A673 (cell line): ENCODE data around the gene RAN. TPM values are rescaled to one million over a fixed set of nuclear protein-coding genes. Genes with fewer than 3 reads are reported as not detected.

Experiments
- BruUV-seq: library from RNA; stranded (reverse); fragments of 400-500 nt; replicated peaks from 2 replicates; lab custom pipeline; 2021; lab: Mats Ljungman, UMichigan
- CTCF ChIA-PET: fragments of 300-600 bp; sonication (Branson Sonifier 250); formaldehyde crosslinking; loops from one replicate; lab custom pipeline; 2022; ENCODE audit warnings: antibody characterized with exemption; lab: Charles Lee
- POLR2A ChIA-PET: fragments of 300-600 bp; sonication (Branson Sonifier 250); formaldehyde crosslinking; loops from one replicate; lab custom pipeline; 2022; ENCODE audit warnings: antibody characterized with exemption; ENCODE audit not compliant: low non-redundant PET; lab: Charles Lee
- DNase-seq: peaks from one replicate; pipeline ENCODE4 v3.0.0-alpha.2; 2015; ENCODE audit warnings: low spot score
- H3K27ac ChIP-seq: fragments of 200-600 bp; sonication (generic); 2 replicates; pipeline ENCODE4 v1.5.1; 2016; ENCODE audit warnings: mixed run types, low read depth, mild to moderate bottlenecking, mixed read lengths, antibody characterized with exemption, low read length; ENCODE audit not compliant: poor library complexity, severe bottlenecking
- H3K27me3 ChIP-seq: fragments of 200-600 bp; sonication (generic); replicated peaks from 2 replicates; pipeline ENCODE4 v1.6.1; 2017; ENCODE audit warnings: mixed run types, low read depth, mild to moderate bottlenecking, mixed read lengths, antibody characterized with exemption, low read length; ENCODE audit not compliant: insufficient read depth, poor library complexity
- H3K36me3 ChIP-seq: fragments of 200-600 bp; sonication (generic); 2 replicates; pipeline ENCODE4 v1.6.1; 2016; ENCODE audit warnings: mixed run types, mild to moderate bottlenecking, mixed read lengths, antibody characterized with exemption, low read length; ENCODE audit not compliant: insufficient read depth, poor library complexity, severe bottlenecking
- H3K4me1 ChIP-seq: fragments of 200-600 bp; sonication (generic); 2 replicates; pipeline ENCODE4 v1.6.1; 2017; ENCODE audit warnings: mixed run types, mild to moderate bottlenecking, mixed read lengths, antibody characterized with exemption, low read length; ENCODE audit not compliant: insufficient read depth, poor library complexity, severe bottlenecking
- H3K4me3 ChIP-seq: fragments of 200-600 bp; sonication (generic); 2 replicates; pipeline ENCODE4 v1.5.1; 2016; ENCODE audit warnings: low read depth, mixed run types, mild to moderate bottlenecking, mixed read lengths, low read length; ENCODE audit not compliant: poor library complexity, severe bottlenecking
- H3K9me3 ChIP-seq: fragments of 200-600 bp; sonication (generic); 2 replicates; pipeline ENCODE4 v1.6.1; 2016; ENCODE audit warnings: mixed run types, low read depth, mild to moderate bottlenecking, mixed read lengths, antibody characterized with exemption, low read length; ENCODE audit not compliant: poor library complexity, severe bottlenecking
- CTCF ChIP-seq: fragments of 300-800, 200-600 bp; sonication (generic); conservative IDR thresholded peaks from 2 replicates; pipeline ENCODE4 v1.5.1; 2017; ENCODE audit warnings: low read depth, mild to moderate bottlenecking, antibody characterized with exemption, low read length, moderate library complexity, mixed read lengths
- EZH2 ChIP-seq: fragments of 200-600 bp; sonication (generic); IDR thresholded peaks from 2 replicates; pipeline ENCODE4 v1.6.1; 2017; ENCODE audit warnings: borderline replicate concordance, low read depth, mild to moderate bottlenecking, mixed read lengths, antibody characterized with exemption, low read length; ENCODE audit not compliant: poor library complexity, severe bottlenecking
- intact Hi-C: fragments of 100-400 bp; cut with micrococcal nuclease; formaldehyde crosslinking; loops from one replicate; pipeline ENCODE4 v1.10.0; 2022; ENCODE audit not compliant: unreplicated experiment
- total RNA-seq: library from RNA; stranded (reverse); gene quantifications from 2 replicates; pipeline ENCODE4 v1.2.3, GENCODE V29; 2021

Gene RAN
- total RNA-seq, 1 experiment from 2014 or later = 1,894 TPM

- no peak for DNase-seq
- Histone ChIP-seq H3K4me3 (no peak overlapping the region), H3K4me1 (no peaks in the 10 kb centered on the region), H3K36me3 (no peaks in the 10 kb centered on the region), H3K27ac (no peak overlapping the region), H3K27me3 (peaks cover 47% of the 10 kb centered on the region), H3K9me3 (no peaks in the 10 kb centered on the region)
- TF ChIP-seq CTCF (no peak), EZH2 (no peak)
- ChIA-PET CTCF (no interaction called here), POLR2A (no interaction called here)
- BruUV-seq = no TSS peak
- intact Hi-C loops = no loop called here
Observed at GRCh38 chr12:130922511-130922953, 50.7 kb downstream of the RAN start.

- no peak overlapping the region for H3K4me3 ChIP-seq
- no peaks in the 10 kb centered on the region for H3K9me3 ChIP-seq
- intact Hi-C loops = no loop called here
- H3K27me3 ChIP-seq = peaks cover 38% of the 10 kb centered on the region
- ChIA-PET CTCF (no interaction called here), POLR2A (no interaction called here)
- H3K36me3 ChIP-seq = no peaks in the 10 kb centered on the region
- TF ChIP-seq EZH2 (no peak), CTCF (no peak)
- no TSS peak for BruUV-seq
- no peak for DNase-seq
- no peak overlapping the region for H3K27ac ChIP-seq
- H3K4me1 ChIP-seq = no peaks in the 10 kb centered on the region
Observed at GRCh38 chr12:130924966-130925665, 53.2 kb downstream of the RAN start.

GRCh38 chr12:130925666-130926015, 53.8 kb downstream of the RAN start:
- Histone ChIP-seq H3K4me1 (no peaks in the 10 kb centered on the region), H3K27me3 (peaks cover 34% of the 10 kb centered on the region), H3K36me3 (no peaks in the 10 kb centered on the region), H3K9me3 (no peaks in the 10 kb centered on the region), H3K4me3 (no peak overlapping the region), H3K27ac (no peak overlapping the region)
- BruUV-seq = no TSS peak
- POLR2A ChIA-PET = interaction anchor here (0.6 kb wide), 1 partner anchor 847 kb away, joined by 3 read pairs; no protein-coding TSS in a partner anchor
- no peak for DNase-seq
- intact Hi-C loops = no loop called here
- no peak for TF ChIP-seq EZH2
- TF ChIP-seq CTCF = no peak
- CTCF ChIA-PET = no interaction called here

Other genes starting within 250 kb of the RAN start
- 0.95 and 1.0 TPM in 2 replicates for gene RIMBP2, start 155.8 kb upstream of the RAN start, total RNA-seq
- 37.8 and 38.1 TPM in 2 replicates for gene STX2, start 32.8 kb upstream of the RAN start, total RNA-seq
- gene ADGRD1, start 81.8 kb downstream of the RAN start, total RNA-seq = not detected in 2 replicates